Measurements from ENCODE around the gene TP53AIP1.

The TP53AIP1 gene

DNA sequence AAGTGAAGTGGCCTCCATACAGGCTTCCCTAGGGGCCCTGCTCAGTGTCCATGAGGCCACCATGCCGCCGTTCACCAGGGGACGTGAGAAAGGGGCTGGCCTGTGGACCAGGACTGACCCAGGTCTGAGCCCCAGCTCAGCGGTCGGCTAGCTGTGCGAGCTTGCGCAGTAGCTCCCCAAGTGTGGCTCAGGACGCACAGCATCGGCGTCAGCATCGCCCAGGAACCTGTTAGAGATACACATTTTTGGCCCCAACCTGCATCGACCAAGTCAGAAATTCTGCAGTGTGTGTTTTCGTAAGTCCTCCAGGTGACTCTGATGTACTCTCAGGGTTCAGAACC is 429 bp downstream of the TP53AIP1 start:
- no peak overlapping the region for H3K27ac ChIP-seq
- in situ Hi-C loops (cut with HindIII; ENCODE audit: low pct_ligation_motif_present, low sequenced_read_pairs), result no loop called here
- H3K27me3 ChIP-seq (replicated peaks), result no peaks in the 10 kb centered on the region
- TF ChIP-seq, protein P1, sequence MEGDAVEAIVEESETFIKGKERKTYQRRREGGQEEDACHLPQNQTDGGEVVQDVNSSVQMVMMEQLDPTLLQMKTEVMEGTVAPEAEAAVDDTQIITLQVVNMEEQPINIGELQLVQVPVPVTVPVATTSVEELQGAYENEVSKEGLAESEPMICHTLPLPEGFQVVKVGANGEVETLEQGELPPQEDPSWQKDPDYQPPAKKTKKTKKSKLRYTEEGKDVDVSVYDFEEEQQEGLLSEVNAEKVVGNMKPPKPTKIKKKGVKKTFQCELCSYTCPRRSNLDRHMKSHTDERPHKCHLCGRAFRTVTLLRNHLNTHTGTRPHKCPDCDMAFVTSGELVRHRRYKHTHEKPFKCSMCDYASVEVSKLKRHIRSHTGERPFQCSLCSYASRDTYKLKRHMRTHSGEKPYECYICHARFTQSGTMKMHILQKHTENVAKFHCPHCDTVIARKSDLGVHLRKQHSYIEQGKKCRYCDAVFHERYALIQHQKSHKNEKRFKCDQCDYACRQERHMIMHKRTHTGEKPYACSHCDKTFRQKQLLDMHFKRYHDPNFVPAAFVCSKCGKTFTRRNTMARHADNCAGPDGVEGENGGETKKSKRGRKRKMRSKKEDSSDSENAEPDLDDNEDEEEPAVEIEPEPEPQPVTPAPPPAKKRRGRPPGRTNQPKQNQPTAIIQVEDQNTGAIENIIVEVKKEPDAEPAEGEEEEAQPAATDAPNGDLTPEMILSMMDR (IDR thresholded peaks at IDR 0.05; ENCODE audit: low read depth, low read length, missing control alignments), result no peak
- no peak overlapping the region for H3K4me3 ChIP-seq (ENCODE audit: low read depth, low read length)
- DNase-seq, result no peak
- H3K36me3 ChIP-seq (replicated peaks), result no peaks in the 10 kb centered on the region

DNA sequence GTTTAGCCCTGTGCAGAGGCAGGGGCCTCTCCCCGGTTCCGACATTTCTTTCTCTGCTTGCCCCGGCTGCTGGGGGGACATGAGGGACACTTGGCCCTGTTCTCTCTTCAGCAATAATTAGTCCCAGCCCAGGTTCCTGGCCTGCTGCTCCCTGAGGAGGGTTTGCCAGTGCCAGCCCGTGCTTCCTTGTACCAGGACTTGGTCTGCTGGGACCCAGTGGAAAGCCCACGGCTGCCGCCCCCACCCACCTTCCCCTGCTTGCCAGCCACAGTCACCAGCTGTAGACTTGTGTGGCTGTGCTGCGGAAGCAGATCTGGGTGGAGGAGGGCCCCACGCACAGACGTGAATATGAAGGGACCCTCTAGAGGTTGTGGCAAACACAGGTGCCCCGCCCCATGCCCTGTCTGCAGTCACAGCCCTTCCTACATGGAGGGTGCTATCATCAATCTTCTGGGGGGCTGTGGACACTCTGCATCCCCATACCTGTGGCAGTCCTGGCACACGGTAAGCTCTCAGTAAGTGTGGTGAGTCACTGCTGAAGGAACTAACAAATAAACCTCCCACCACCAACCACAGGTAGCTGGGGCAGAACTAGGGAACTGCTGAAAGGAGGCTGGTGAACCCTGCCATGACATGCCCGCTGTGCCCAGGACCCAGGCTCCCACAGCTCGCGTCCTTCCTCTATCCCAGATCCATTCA is 949 bp downstream of the TP53AIP1 start:
- in situ Hi-C loops (cut with HindIII; ENCODE audit: low pct_ligation_motif_present, low sequenced_read_pairs), result no loop called here
- TF ChIP-seq, protein P1 (IDR thresholded peaks at IDR 0.05; ENCODE audit: low read depth, low read length, missing control alignments), result no peak
- no peak for DNase-seq
- Histone ChIP-seq H3K36me3 (replicated peaks) (no peaks in the 10 kb centered on the region), H3K4me3 (ENCODE audit: low read depth, low read length) (no peak overlapping the region), H3K27me3 (replicated peaks) (no peaks in the 10 kb centered on the region), H3K27ac (no peak overlapping the region)

DNA sequence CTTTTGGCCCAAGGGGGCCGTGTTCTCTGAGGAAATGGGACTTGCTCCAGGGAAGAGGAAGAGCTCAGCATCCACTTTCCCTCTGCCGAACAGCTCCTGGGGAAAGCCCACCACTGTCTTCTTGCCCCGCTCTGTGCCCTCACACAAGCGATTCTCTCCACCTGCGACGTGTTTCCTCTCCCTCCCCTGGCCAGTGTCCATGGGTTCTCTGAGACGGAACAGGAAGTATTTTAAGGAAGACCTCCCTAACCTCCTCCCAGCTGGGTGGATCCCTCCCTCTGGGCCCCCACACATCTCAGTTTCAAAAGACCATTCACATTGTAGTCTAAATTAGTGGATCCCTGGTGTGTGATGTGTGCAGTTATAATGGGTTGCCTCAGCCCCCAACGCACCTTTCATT is 1.6 kb downstream of the TP53AIP1 start:
- no peaks in the 10 kb centered on the region for H3K27me3 ChIP-seq (replicated peaks)
- no peak overlapping the region for H3K4me3 ChIP-seq (ENCODE audit: low read depth, low read length)
- no peak overlapping the region for H3K27ac ChIP-seq
- TF ChIP-seq, protein P1 (IDR thresholded peaks at IDR 0.05; ENCODE audit: low read depth, low read length, missing control alignments), result no peak
- no peaks in the 10 kb centered on the region for H3K36me3 ChIP-seq (replicated peaks)
- in situ Hi-C loops (cut with HindIII; ENCODE audit: low pct_ligation_motif_present, low sequenced_read_pairs), result no loop called here
- no peak for DNase-seq

DNA sequence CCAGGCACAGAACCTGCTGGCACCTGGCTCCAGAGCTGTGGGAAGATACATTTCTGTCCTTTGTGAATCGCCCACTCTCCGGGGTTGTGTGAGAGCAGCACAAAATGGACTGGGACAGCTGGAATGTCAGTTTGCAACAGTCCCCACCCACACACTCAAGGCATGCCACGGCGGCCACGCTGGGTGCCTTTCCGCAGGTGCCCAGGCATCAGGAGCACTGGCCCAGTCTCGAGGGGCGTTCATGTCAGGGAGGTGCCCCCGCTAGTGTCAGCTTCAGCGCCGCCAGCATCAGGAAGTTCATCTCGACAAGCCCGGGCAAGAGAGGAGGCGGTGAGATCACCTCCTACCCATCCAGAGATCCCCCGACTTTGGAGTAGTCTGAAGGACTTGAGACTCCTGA is 2.1 kb downstream of the TP53AIP1 start:
- TF ChIP-seq, protein P1 (IDR thresholded peaks at IDR 0.05; ENCODE audit: low read depth, low read length, missing control alignments), result no peak
- Histone ChIP-seq H3K27ac (no peak overlapping the region), H3K36me3 (replicated peaks) (no peaks in the 10 kb centered on the region), H3K4me3 (ENCODE audit: low read depth, low read length) (no peak overlapping the region), H3K27me3 (replicated peaks) (no peaks in the 10 kb centered on the region)
- no peak for DNase-seq
- in situ Hi-C loops (cut with HindIII; ENCODE audit: low pct_ligation_motif_present, low sequenced_read_pairs), result no loop called here

- H3K36me3 ChIP-seq (replicated peaks), result no peaks in the 10 kb centered on the region
- TF ChIP-seq, protein P1 (IDR thresholded peaks at IDR 0.05; ENCODE audit: low read depth, low read length, missing control alignments), result no peak
- H3K4me3 ChIP-seq (ENCODE audit: low read depth, low read length), result no peak overlapping the region
- in situ Hi-C loops (cut with HindIII; ENCODE audit: low pct_ligation_motif_present, low sequenced_read_pairs), result no loop called here
- no peak overlapping the region for H3K27ac ChIP-seq
- H3K27me3 ChIP-seq (replicated peaks), result no peaks in the 10 kb centered on the region
- no peak for DNase-seq
Observed at GRCh38 chr11:128940156-128940555, 2.5 kb downstream of the TP53AIP1 start.

- no peaks in the 10 kb centered on the region for H3K27me3 ChIP-seq (replicated peaks)
- DNase-seq, result no peak
- no peaks in the 10 kb centered on the region for H3K36me3 ChIP-seq (replicated peaks)
- no peak overlapping the region for H3K27ac ChIP-seq
- in situ Hi-C loops (cut with HindIII; ENCODE audit: low pct_ligation_motif_present, low sequenced_read_pairs), result no loop called here
- TF ChIP-seq, protein P1 (IDR thresholded peaks at IDR 0.05; ENCODE audit: low read depth, low read length, missing control alignments), result no peak
- no peak overlapping the region for H3K4me3 ChIP-seq (ENCODE audit: low read depth, low read length)
Observed at GRCh38 chr11:128939591-128939990, 3.1 kb downstream of the TP53AIP1 start.

Measured in brain microvascular endothelial cell (primary cell).